Measurements from ENCODE around the gene HHIPL1.

Gene HHIPL1

GRCh38 chr14:99644723-99645544 is at the start of gene HHIPL1:
TSS of gene HHIPL1 (plus strand) at chr14:99645129. CDS start at chr14:99645208, 79 bp downstream.
- DNase-seq (ENCODE audit: low spot score): no peak

- no peak for DNase-seq (ENCODE audit: low spot score)
Measured at GRCh38 chr14:99595524-99595923, 49.4 kb upstream of the HHIPL1 start.

- DNase-seq (ENCODE audit: low spot score): peak; percentile 40
Measured at GRCh38 chr14:99596071-99596627, 48.8 kb upstream of the HHIPL1 start.

GRCh38 chr14:99596772-99597171 is 48.2 kb upstream of the HHIPL1 start:
- no peak for DNase-seq (ENCODE audit: low spot score)

GRCh38 chr14:99597911-99598600 is 46.9 kb upstream of the HHIPL1 start:
- no peak for DNase-seq (ENCODE audit: low spot score)

GRCh38 chr14:99598774-99599173 is 46.2 kb upstream of the HHIPL1 start:
- DNase-seq (ENCODE audit: low spot score): no peak

GRCh38 chr14:99599393-99599792 is 45.5 kb upstream of the HHIPL1 start:
- DNase-seq (ENCODE audit: low spot score): no peak

GRCh38 chr14:99600232-99600888 is 44.6 kb upstream of the HHIPL1 start:
- DNase-seq (ENCODE audit: low spot score): no peak

GRCh38 chr14:99601361-99601831 is 43.5 kb upstream of the HHIPL1 start:
- DNase-seq (ENCODE audit: low spot score): no peak

GRCh38 chr14:99602054-99602787 is 42.7 kb upstream of the HHIPL1 start:
- DNase-seq (ENCODE audit: low spot score): peak; percentile 20

- DNase-seq (ENCODE audit: low spot score): no peak
Measured at GRCh38 chr14:99602788-99603415, 42.0 kb upstream of the HHIPL1 start.

- peak; percentile 23 for DNase-seq (ENCODE audit: low spot score)
Measured at GRCh38 chr14:99603471-99604277, 41.3 kb upstream of the HHIPL1 start, which contains the start of gene CCDC85C. TSS of gene CCDC85C (minus strand) at chr14:99604207. CDS start at chr14:99603959, 248 bp downstream.

GRCh38 chr14:99604278-99604765 is 40.6 kb upstream of the HHIPL1 start:
- peak; percentile 93 for DNase-seq (ENCODE audit: low spot score)

GRCh38 chr14:99604766-99605298 is 40.1 kb upstream of the HHIPL1 start:
- peak; percentile 29 for DNase-seq (ENCODE audit: low spot score)

GRCh38 chr14:99605299-99605961 is 39.5 kb upstream of the HHIPL1 start:
- DNase-seq (ENCODE audit: low spot score): peak; percentile 60

GRCh38 chr14:99606359-99606758 is 38.6 kb upstream of the HHIPL1 start:
- DNase-seq (ENCODE audit: low spot score): no peak

GRCh38 chr14:99608591-99608990 is 36.3 kb upstream of the HHIPL1 start:
- DNase-seq (ENCODE audit: low spot score): no peak

GRCh38 chr14:99609245-99610170 is 35.4 kb upstream of the HHIPL1 start:
- DNase-seq (ENCODE audit: low spot score): no peak
